ENCODE data around the gene CDH4.

The CDH4 gene

DNA sequence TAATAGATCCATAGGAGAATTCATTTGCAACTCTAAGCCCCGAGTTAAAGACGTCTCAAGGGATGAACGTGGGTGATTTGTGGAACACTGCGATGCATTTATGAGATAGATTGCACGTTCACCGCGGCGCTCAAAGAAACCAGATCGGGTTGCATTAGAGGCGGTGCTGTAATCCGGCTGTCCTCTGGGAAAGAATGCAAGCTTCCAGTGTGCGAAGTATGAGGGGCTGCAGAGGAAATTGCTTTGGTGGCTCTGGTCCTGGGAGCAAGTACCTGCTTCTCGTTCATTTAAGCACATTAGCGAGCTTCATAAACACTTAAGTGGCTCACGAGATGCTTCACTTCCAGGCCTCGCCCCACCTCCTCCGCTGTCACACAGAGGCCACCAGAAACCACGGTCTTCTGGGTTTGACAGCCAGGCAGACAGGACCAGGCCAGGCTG lies 182.3 kb downstream of the CDH4 start:
- H3K4me3 ChIP-seq (ENCODE audit: low read depth in 1 of 2, low read length in 2 of 2): no peak overlapping the region
- no peaks in the 10 kb centered on the region for H3K4me1 ChIP-seq (ENCODE audit: control insufficient read depth in 1 of 2, insufficient read depth in 2 of 2, low read length in 2 of 2)
- H3K27ac ChIP-seq (ENCODE audit: low read depth, low read length): no peak overlapping the region
- no peaks in the 10 kb centered on the region for H3K36me3 ChIP-seq (ENCODE audit: control insufficient read depth in 1 of 2, insufficient read depth in 2 of 2, low read length in 2 of 2)
- H3K27me3 ChIP-seq (ENCODE audit: control insufficient read depth in 1 of 2, insufficient read depth in 2 of 2, low read length in 2 of 2): no peaks in the 10 kb centered on the region
- peaks cover 0 to 10% of the 10 kb centered on the region in 2 donors for H3K9me3 ChIP-seq (ENCODE audit: control insufficient read depth in 1 of 2, low read length in 2 of 2)
- no peak overlapping the region for H3K9ac ChIP-seq (ENCODE audit: low read depth in 1 of 2, low read length in 2 of 2)

DNA sequence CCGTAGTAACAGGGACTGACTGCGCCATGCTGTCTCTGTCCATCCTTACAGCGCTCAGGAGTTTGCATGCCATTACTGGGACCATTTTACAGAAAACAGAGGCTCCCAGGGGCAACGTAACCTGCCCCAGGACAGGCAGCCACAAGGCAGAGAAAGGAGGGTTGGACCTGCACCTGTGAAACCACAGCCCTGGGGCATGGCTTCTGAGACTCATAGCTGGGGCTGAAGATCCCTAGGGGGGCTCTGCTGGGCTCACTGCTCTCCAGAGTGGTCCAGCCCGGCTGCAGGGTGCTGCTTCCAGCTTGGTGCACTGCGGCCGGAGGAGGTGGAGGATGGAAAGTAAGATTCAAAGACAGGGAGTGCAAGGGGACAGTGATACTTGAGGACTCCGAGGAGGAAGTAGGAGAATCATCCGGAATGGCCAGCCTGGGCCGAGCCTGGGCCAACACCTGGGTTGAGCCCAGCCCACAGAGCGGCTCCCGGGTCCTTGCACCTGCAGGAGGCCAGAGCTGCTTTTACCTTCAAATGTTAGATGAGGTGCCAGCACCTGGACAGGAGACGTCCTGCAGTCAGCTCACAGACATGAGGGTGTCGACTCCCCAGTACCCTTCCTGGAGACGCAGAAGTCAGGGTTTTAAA lies 183.2 kb downstream of the CDH4 start:
- H3K36me3 ChIP-seq (ENCODE audit: control insufficient read depth in 1 of 2, insufficient read depth in 2 of 2, low read length in 2 of 2): no peaks in the 10 kb centered on the region
- no peak overlapping the region for H3K4me3 ChIP-seq (ENCODE audit: low read depth in 1 of 2, low read length in 2 of 2)
- H3K9me3 ChIP-seq (ENCODE audit: control insufficient read depth in 1 of 2, low read length in 2 of 2): peaks cover 0 to 10% of the 10 kb centered on the region in 2 donors
- no peak overlapping the region for H3K9ac ChIP-seq (ENCODE audit: low read depth in 1 of 2, low read length in 2 of 2)
- H3K27me3 ChIP-seq (ENCODE audit: control insufficient read depth in 1 of 2, insufficient read depth in 2 of 2, low read length in 2 of 2): no peaks in the 10 kb centered on the region
- H3K4me1 ChIP-seq (ENCODE audit: control insufficient read depth in 1 of 2, insufficient read depth in 2 of 2, low read length in 2 of 2): no peaks in the 10 kb centered on the region
- H3K27ac ChIP-seq (ENCODE audit: low read depth, low read length): no peak overlapping the region

- Histone ChIP-seq H3K27ac (ENCODE audit: low read depth, low read length) (no peak overlapping the region), H3K36me3 (ENCODE audit: control insufficient read depth in 1 of 2, insufficient read depth in 2 of 2, low read length in 2 of 2) (no peaks in the 10 kb centered on the region), H3K4me3 (ENCODE audit: low read depth in 1 of 2, low read length in 2 of 2) (no peak overlapping the region), H3K9ac (ENCODE audit: low read depth in 1 of 2, low read length in 2 of 2) (no peak overlapping the region), H3K4me1 (ENCODE audit: control insufficient read depth in 1 of 2, insufficient read depth in 2 of 2, low read length in 2 of 2) (no peaks in the 10 kb centered on the region), H3K9me3 (ENCODE audit: control insufficient read depth in 1 of 2, low read length in 2 of 2) (peaks cover 0 to 10% of the 10 kb centered on the region in 2 donors), H3K27me3 (ENCODE audit: control insufficient read depth in 1 of 2, insufficient read depth in 2 of 2, low read length in 2 of 2) (no peaks in the 10 kb centered on the region)
Measured at GRCh38 chr20:61435823-61436220, 183.8 kb downstream of the CDH4 start.

DNA sequence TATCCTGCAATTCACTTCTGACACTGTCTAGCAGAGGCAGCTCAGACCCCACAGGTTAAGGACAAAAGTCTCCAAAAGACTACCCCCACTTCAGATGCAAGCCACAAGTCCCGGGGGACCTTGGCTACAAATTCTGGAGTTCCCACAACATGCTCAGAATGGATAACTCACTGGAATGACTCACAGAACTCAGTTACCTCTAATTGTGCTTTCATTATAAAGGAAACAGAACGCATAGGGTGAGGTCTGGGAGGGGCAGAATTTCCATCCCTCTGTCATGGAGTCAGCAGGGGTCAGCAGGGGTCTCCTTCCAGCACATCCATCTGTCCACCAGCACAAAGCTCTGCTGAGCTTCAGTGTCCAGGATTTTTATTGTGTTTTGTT lies 184.2 kb downstream of the CDH4 start:
- H3K4me1 ChIP-seq (ENCODE audit: control insufficient read depth in 1 of 2, insufficient read depth in 2 of 2, low read length in 2 of 2): no peaks in the 10 kb centered on the region
- H3K36me3 ChIP-seq (ENCODE audit: control insufficient read depth in 1 of 2, insufficient read depth in 2 of 2, low read length in 2 of 2): no peaks in the 10 kb centered on the region
- H3K9ac ChIP-seq (ENCODE audit: low read depth in 1 of 2, low read length in 2 of 2): no peak overlapping the region
- H3K9me3 ChIP-seq (ENCODE audit: control insufficient read depth in 1 of 2, low read length in 2 of 2): peaks cover 0 to 10% of the 10 kb centered on the region in 2 donors
- H3K27me3 ChIP-seq (ENCODE audit: control insufficient read depth in 1 of 2, insufficient read depth in 2 of 2, low read length in 2 of 2): no peaks in the 10 kb centered on the region
- H3K27ac ChIP-seq (ENCODE audit: low read depth, low read length): no peak overlapping the region
- no peak overlapping the region for H3K4me3 ChIP-seq (ENCODE audit: low read depth in 1 of 2, low read length in 2 of 2)

DNA sequence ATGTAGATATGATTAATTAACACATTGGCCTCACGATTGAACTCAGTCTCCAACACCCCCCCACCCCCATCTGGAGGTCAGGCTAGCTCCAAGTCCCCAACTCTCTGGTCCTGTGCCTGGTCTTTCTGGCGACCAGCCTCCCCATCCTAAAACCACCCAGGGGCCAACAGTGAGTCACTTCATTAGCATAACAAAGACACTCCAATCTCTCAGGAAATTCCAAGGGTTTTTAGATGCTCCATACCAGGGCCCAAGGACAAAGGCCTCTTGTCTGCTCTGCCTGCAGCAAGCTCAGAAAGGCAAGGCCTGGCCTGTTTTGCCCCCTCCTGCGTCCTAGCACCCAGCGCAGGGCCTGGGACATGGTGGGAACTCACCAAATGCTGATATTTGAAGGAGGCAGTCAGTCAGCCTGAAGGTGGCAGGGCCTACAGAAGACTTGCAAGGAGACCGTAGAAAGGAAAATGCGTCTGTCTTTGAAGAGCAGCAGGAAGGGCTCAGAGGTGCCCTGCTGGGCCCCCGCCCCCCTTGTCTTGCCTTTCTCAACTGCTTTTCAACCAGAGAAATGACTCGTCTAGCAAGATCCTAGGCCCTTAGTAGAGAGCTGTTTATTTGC lies 184.7 kb downstream of the CDH4 start:
- H3K27me3 ChIP-seq (ENCODE audit: control insufficient read depth in 1 of 2, insufficient read depth in 2 of 2, low read length in 2 of 2): no peaks in the 10 kb centered on the region
- no peak overlapping the region for H3K9ac ChIP-seq (ENCODE audit: low read depth in 1 of 2, low read length in 2 of 2)
- no peaks in the 10 kb centered on the region for H3K36me3 ChIP-seq (ENCODE audit: control insufficient read depth in 1 of 2, insufficient read depth in 2 of 2, low read length in 2 of 2)
- no peaks in the 10 kb centered on the region for H3K4me1 ChIP-seq (ENCODE audit: control insufficient read depth in 1 of 2, insufficient read depth in 2 of 2, low read length in 2 of 2)
- H3K9me3 ChIP-seq (ENCODE audit: control insufficient read depth in 1 of 2, low read length in 2 of 2): peaks cover 0 to 10% of the 10 kb centered on the region in 2 donors
- no peak overlapping the region for H3K27ac ChIP-seq (ENCODE audit: low read depth, low read length)
- H3K4me3 ChIP-seq (ENCODE audit: low read depth in 1 of 2, low read length in 2 of 2): no peak overlapping the region

DNA sequence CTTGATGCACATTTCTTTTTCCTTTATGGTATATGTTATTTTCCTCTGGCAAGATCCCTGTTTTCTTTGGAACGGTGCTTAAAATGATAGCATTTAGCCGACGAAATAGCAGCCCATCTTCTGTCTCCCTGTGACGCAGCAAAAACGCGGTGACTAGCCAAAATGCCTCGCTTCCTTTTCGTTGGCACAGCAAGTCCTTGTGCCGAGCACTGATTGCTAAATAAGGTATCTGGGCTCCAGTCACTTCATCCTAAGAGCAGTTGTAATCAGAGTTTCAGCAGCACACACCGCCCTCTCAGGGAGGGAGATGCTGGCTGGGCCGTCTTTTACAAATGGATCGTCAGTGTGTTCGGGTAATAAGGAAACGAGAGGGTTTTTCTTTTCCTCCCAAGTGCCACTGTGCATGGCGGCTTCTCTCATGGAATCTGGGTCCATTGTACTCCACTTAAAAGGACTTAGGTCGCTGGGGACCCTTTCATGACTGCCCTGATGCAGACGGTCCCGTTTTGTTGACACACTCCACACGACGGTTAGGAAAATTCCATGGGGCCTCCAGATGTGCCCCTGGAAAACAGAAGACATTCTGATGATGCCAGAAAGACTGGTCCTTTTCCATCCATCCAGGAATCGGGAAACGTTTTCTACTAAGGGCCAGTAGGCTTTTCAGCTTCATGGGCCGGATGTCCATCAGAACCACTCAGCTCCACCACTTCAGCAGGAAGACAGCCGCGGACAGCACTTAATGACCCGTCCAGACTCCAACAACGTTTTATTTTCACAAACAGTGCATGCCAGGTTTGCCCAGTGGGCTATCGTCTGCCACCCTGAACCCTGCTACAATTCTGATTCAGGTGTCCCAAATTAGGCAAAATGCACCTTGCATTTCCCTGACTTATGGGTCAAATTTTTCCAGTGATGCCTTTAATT lies 185.5 kb downstream of the CDH4 start:
- Histone ChIP-seq H3K27ac (ENCODE audit: low read depth, low read length) (no peak overlapping the region), H3K27me3 (ENCODE audit: control insufficient read depth in 1 of 2, insufficient read depth in 2 of 2, low read length in 2 of 2) (no peaks in the 10 kb centered on the region), H3K4me1 (ENCODE audit: control insufficient read depth in 1 of 2, insufficient read depth in 2 of 2, low read length in 2 of 2) (no peaks in the 10 kb centered on the region), H3K36me3 (ENCODE audit: control insufficient read depth in 1 of 2, insufficient read depth in 2 of 2, low read length in 2 of 2) (no peaks in the 10 kb centered on the region), H3K9me3 (ENCODE audit: control insufficient read depth in 1 of 2, low read length in 2 of 2) (peaks cover 0 to 10% of the 10 kb centered on the region in 2 donors), H3K9ac (ENCODE audit: low read depth in 1 of 2, low read length in 2 of 2) (no peak overlapping the region), H3K4me3 (ENCODE audit: low read depth in 1 of 2, low read length in 2 of 2) (no peak overlapping the region)

DNA sequence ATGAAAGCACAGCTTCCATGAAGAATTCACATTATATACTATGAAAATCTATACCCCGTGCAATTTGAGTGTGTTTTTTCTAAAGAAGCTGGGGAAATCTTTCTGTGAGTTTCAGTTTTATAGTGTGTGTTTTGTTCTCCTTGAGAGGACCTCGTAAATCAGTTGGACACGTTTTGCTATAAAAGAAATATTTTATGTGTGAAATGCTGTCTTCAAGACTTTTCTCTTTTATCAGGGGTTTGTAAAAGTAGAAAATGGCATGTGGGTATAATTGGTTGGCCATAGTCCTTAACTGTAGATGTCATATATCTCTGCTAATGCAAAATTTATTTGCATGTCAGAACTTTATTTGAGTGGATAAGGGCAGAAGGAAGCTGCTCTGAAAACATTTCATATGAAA lies 186.2 kb downstream of the CDH4 start:
- no peaks in the 10 kb centered on the region for H3K4me1 ChIP-seq (ENCODE audit: control insufficient read depth in 1 of 2, insufficient read depth in 2 of 2, low read length in 2 of 2)
- H3K4me3 ChIP-seq (ENCODE audit: low read depth in 1 of 2, low read length in 2 of 2): no peak overlapping the region
- peaks cover 0 to 10% of the 10 kb centered on the region in 2 donors for H3K9me3 ChIP-seq (ENCODE audit: control insufficient read depth in 1 of 2, low read length in 2 of 2)
- no peaks in the 10 kb centered on the region for H3K36me3 ChIP-seq (ENCODE audit: control insufficient read depth in 1 of 2, insufficient read depth in 2 of 2, low read length in 2 of 2)
- H3K27me3 ChIP-seq (ENCODE audit: control insufficient read depth in 1 of 2, insufficient read depth in 2 of 2, low read length in 2 of 2): no peaks in the 10 kb centered on the region
- H3K9ac ChIP-seq (ENCODE audit: low read depth in 1 of 2, low read length in 2 of 2): no peak overlapping the region
- no peak overlapping the region for H3K27ac ChIP-seq (ENCODE audit: low read depth, low read length)

DNA sequence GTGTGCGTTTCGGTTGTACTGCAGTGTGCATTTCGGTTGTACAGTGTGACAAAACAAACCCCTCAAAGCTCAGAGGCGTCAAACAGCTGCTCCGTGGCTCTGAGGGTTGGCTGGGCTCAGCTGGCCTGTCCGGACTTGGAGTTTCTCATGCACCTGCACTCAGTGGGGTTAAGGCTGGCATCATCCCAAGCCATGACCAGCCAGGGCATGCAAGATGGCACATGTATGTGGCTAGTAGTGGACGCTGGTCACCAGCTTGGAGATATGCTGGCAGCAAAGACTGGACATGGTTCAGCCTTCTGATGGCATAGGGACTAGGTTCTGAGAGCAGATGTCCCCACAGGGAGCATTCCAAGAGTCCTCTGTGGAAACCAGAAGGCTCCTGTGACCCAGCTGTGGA lies 187.2 kb downstream of the CDH4 start:
- Histone ChIP-seq H3K9ac (ENCODE audit: low read depth in 1 of 2, low read length in 2 of 2) (no peak overlapping the region), H3K9me3 (ENCODE audit: control insufficient read depth in 1 of 2, low read length in 2 of 2) (peaks cover 0 to 10% of the 10 kb centered on the region in 2 donors), H3K27ac (ENCODE audit: low read depth, low read length) (no peak overlapping the region), H3K4me1 (ENCODE audit: control insufficient read depth in 1 of 2, insufficient read depth in 2 of 2, low read length in 2 of 2) (no peaks in the 10 kb centered on the region), H3K27me3 (ENCODE audit: control insufficient read depth in 1 of 2, insufficient read depth in 2 of 2, low read length in 2 of 2) (no peaks in the 10 kb centered on the region), H3K4me3 (ENCODE audit: low read depth in 1 of 2, low read length in 2 of 2) (no peak overlapping the region), H3K36me3 (ENCODE audit: control insufficient read depth in 1 of 2, insufficient read depth in 2 of 2, low read length in 2 of 2) (no peaks in the 10 kb centered on the region)

DNA sequence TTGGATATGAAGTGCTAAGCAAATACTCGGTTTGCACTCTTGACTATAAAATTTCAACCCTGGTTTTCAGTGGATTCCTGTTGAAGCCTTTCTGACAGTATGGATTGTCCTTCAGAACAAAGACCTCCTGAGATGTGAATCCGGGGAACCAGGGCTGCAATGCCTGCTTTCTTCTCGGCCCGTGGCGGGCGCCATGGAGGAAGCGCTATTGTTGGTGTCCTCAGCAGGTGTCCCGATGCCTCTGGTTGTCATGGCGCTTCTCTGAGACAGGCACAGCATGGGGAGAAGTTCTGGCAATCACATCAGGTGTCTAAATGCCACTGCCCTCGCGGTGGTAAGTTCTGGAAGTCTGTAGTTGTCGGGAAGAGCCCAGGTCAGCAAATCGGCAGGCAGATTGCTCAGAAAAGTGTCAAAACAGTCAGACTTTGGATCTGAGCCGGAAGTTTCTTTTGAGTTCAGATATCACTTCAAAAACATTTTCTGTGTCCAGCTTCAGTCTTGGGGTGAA lies 188.5 kb downstream of the CDH4 start:
- Histone ChIP-seq H3K27me3 (ENCODE audit: control insufficient read depth in 1 of 2, insufficient read depth in 2 of 2, low read length in 2 of 2) (no peaks in the 10 kb centered on the region), H3K27ac (ENCODE audit: low read depth, low read length) (no peak overlapping the region), H3K4me1 (ENCODE audit: control insufficient read depth in 1 of 2, insufficient read depth in 2 of 2, low read length in 2 of 2) (no peaks in the 10 kb centered on the region), H3K4me3 (ENCODE audit: low read depth in 1 of 2, low read length in 2 of 2) (no peak overlapping the region), H3K9me3 (ENCODE audit: control insufficient read depth in 1 of 2, low read length in 2 of 2) (peaks cover 0 to 6% of the 10 kb centered on the region in 2 donors), H3K36me3 (ENCODE audit: control insufficient read depth in 1 of 2, insufficient read depth in 2 of 2, low read length in 2 of 2) (no peaks in the 10 kb centered on the region), H3K9ac (ENCODE audit: low read depth in 1 of 2, low read length in 2 of 2) (no peak overlapping the region)

DNA sequence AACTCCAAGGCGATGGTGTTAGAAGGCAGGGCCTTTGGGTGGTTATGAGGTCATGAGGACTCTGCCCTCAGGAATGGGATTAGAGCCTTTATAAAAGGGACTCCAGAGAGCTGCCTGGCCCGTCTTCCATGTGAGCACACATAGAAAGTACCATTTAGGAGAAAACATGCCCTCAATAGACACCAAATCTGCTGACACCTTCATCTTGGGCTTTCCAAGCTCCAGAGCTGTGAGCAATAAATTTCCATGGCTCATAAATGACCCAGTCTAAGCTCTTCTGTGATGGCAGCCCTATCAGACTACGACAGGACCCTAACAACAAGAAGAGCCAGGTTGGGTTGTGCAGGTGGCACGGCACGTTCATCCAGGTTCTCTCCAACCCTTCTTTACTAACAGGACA lies 189.5 kb downstream of the CDH4 start:
- H3K27me3 ChIP-seq (ENCODE audit: control insufficient read depth in 1 of 2, insufficient read depth in 2 of 2, low read length in 2 of 2): no peaks in the 10 kb centered on the region
- H3K27ac ChIP-seq (ENCODE audit: low read depth, low read length): no peak overlapping the region

More for the DNA sequence above, 189.5 kb downstream of the CDH4 start:
- no peak overlapping the region for H3K4me3 ChIP-seq (ENCODE audit: low read depth in 1 of 2, low read length in 2 of 2)
- H3K9me3 ChIP-seq (ENCODE audit: control insufficient read depth in 1 of 2, low read length in 2 of 2): no peaks in the 10 kb centered on the region
- no peaks in the 10 kb centered on the region for H3K36me3 ChIP-seq (ENCODE audit: control insufficient read depth in 1 of 2, insufficient read depth in 2 of 2, low read length in 2 of 2)
- H3K4me1 ChIP-seq (ENCODE audit: control insufficient read depth in 1 of 2, insufficient read depth in 2 of 2, low read length in 2 of 2): no peaks in the 10 kb centered on the region
- H3K9ac ChIP-seq (ENCODE audit: low read depth in 1 of 2, low read length in 2 of 2): no peak overlapping the region
